ENCODE measurements around the gene AAGAB.
"Not testable (repeated sequence)": the region's sequence is repeated elsewhere in the genome, so short reads cannot be mapped to it uniquely, and the experiment has no call there.

The AAGAB gene

DNA sequence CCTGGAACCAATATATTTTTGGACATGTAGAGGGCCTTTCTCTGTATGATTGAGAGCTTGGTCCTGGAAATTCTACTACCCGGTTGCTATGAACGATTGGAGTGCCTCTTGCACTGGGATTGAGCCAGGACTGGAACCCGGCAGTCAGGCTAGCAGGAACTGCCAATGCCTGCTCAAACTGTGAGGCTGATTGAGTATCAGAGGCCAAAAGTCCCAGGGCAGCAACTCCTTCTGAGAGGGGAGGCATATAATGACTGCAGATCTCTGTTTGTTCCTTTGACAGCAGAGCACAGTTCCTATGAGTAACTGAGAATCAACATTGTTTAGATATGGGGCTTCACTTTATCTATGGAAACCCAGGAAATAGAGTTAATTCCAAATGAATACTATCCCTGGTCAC, 13.0 kb upstream of the AAGAB start:
- H3K4me3 Mint-ChIP-seq = no peak overlapping the region
- peaks cover 4% of the 10 kb centered on the region for H3K27me3 Mint-ChIP-seq
- ATAC-seq (no peak), DNase-seq (no peak)
- no peaks in the 10 kb centered on the region for H3K9me3 Mint-ChIP-seq
- H3K36me3 Mint-ChIP-seq (ENCODE audit: low read depth) = no peaks in the 10 kb centered on the region
- H3K4me1 Mint-ChIP-seq = no peaks in the 10 kb centered on the region
- no peak overlapping the region for H3K27ac Mint-ChIP-seq

DNA sequence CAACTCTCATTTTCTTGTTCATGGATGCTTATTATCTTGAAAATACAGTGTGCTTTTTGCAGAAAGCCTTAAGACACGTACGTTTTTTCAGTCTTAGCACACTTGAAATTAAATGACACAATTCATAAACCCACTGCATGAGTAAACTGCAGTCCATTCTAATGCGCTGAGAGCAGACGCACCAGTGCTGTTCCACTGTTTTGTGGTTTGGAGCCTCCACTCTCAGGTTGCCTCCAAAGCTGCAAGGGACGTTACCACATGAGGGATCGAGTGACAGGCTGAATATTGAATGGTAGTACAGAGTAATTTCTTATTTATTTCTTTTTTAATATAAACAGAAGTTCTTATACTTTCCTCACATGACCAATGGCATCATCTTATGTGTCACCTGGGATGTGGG, 12.4 kb upstream of the AAGAB start:
- no peaks in the 10 kb centered on the region for H3K9me3 Mint-ChIP-seq

DNA sequence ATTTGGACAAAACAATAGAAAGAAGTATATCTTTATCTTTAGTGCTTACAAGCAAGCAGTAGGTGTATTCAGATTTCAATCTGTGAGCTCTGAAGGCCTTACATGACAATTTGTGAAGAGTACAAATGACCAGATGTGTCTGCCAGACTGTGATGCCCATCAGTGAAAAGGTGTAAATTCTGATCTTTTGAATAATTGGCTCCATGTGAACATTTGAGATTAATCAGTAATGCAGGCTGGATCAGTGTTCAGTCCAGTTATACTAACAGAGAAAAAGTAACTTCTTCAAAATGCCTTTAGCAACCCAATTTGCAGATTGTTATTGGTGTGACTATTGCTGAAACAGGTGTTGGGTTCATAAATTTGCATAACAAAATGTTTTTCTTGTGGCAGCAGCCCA, 5.3 kb upstream of the AAGAB start:
- Mint-ChIP-seq H3K27me3 (peaks cover 3% of the 10 kb centered on the region), H3K27ac (no peak overlapping the region), H3K4me3 (no peak overlapping the region), H3K9me3 (no peaks in the 10 kb centered on the region), H3K36me3 (ENCODE audit: low read depth) (peaks cover 2% of the 10 kb centered on the region), H3K4me1 (peaks cover 10% of the 10 kb centered on the region)
- no peak for DNase-seq
- ATAC-seq = no peak

More for the DNA sequence above, 12.4 kb upstream of the AAGAB start:
- Mint-ChIP-seq H3K4me1 (no peaks in the 10 kb centered on the region), H3K27me3 (peaks cover 4% of the 10 kb centered on the region), H3K27ac (no peak overlapping the region), H3K36me3 (ENCODE audit: low read depth) (no peaks in the 10 kb centered on the region), H3K4me3 (no peak overlapping the region)
- no peak for DNase-seq
- ATAC-seq = no peak

DNA sequence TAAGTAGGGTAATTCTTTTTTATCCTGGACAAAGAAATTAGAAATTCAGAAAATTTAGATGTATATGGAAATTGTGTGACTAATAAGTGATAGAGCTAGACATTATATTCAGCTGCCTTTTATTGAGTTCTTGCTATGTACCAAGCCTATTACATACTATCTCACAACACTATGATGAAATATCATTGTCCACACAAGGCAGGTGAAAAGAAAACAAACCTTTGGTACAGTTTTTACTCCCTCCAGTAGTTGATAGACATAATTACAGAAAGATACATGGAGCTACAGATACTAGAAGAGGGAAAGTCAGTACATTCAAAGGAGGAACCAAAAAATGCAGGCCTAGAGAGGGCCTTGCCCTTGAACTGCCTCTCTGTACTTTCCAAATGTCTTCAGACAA, 4.9 kb upstream of the AAGAB start:
- Mint-ChIP-seq H3K36me3 (ENCODE audit: low read depth) (peaks cover 2% of the 10 kb centered on the region), H3K4me3 (no peak overlapping the region), H3K9me3 (no peaks in the 10 kb centered on the region), H3K27me3 (peaks cover 3% of the 10 kb centered on the region), H3K4me1 (peaks cover 13% of the 10 kb centered on the region), H3K27ac (no peak overlapping the region)
- DNase-seq (no peak), ATAC-seq (no peak)

DNA sequence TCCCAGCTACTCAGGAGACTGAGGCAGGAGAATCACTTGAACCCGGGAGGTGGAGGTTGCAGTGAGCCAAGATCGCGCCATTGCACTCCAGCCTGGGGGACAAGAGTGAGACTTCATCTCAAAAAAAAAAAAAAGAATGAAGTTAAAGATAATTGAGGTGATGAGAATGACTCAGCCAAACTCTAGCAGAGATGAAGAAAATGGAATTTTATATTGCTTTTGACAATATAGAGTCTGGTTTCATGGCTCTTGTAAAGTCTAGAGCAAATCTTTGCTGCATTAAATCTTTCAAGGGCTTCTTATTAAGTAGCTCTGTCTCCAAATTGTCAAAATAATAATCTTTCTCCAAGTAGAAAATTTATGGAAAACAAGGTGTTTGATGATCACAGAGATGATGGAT, 4.0 kb upstream of the AAGAB start:
- not testable (repeated sequence) for H3K27me3 Mint-ChIP-seq; H3K4me3 Mint-ChIP-seq; ATAC-seq; DNase-seq; H3K9me3 Mint-ChIP-seq; H3K36me3 Mint-ChIP-seq (ENCODE audit: low read depth); H3K27ac Mint-ChIP-seq
- H3K4me1 Mint-ChIP-seq = peaks cover 14% of the 10 kb centered on the region

DNA sequence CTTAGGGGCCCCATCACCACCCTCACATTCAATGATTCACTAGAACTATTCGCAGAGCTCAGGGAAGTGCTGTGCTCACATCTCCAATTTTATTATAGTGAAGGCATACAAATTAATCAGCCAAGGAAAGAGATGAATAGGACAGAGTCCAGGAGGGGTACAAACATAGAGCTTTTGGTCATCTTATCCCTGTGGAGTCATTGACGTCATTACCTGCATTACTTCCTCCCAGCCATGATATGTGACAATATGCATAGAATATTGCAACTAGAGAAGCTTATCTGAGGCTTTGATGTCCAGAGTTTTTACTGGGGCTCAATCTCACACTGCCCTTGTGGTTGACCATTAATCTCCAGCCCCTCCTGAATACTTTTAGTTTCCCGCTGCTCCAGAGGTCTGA, 1.6 kb upstream of the AAGAB start:
- H3K9me3 Mint-ChIP-seq = no peaks in the 10 kb centered on the region

DNA sequence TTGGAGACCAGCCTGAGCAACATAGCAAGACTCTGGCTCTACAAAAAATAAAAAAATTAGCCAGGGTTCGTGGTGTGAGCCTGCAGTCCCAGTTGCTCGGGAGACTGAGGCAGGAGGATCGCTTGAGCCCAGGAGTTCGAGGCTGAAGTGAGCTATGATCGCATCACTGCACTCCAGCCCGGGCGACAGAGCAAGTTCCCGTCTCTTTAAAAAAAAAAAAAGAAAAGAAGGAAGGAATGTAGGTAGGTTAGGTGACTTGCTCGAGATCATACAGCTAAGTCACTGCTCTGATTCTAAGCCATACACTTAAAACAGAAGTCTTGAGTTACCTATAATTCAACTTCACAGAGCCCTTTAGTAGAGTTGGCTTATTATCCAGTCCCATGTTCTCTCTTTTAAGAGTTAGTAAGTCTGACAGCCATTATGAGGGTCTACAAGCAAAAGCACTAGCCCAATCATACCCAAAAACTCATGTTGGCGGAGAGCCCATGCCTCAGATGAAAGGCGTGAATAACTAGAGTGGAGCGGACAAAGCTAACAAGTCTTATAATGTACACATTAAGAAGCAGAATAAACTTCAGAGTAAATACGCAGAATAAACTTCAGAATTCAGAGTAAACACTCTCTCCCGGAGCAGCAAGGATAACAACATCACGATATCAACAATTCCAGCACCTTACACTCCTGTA, 768 bp downstream of the AAGAB start:
- no peak for DNase-seq
- Mint-ChIP-seq H3K36me3 (ENCODE audit: low read depth) (peaks cover 8% of the 10 kb centered on the region), H3K27me3 (peaks cover 3% of the 10 kb centered on the region), H3K27ac (peak overlapping the region; percentile 94), H3K4me1 (peaks cover 41% of the 10 kb centered on the region), H3K9me3 (no peaks in the 10 kb centered on the region), H3K4me3 (peak overlapping the region; percentile 96)
- no peak for ATAC-seq

More for the DNA sequence above, 1.6 kb upstream of the AAGAB start:
- Mint-ChIP-seq H3K4me1 (peaks cover 35% of the 10 kb centered on the region), H3K36me3 (ENCODE audit: low read depth) (peaks cover 4% of the 10 kb centered on the region), H3K27ac (peak overlapping the region; percentile 41), H3K4me3 (peak overlapping the region; percentile 96), H3K27me3 (peaks cover 3% of the 10 kb centered on the region)
- DNase-seq (no peak), ATAC-seq (no peak)

DNA sequence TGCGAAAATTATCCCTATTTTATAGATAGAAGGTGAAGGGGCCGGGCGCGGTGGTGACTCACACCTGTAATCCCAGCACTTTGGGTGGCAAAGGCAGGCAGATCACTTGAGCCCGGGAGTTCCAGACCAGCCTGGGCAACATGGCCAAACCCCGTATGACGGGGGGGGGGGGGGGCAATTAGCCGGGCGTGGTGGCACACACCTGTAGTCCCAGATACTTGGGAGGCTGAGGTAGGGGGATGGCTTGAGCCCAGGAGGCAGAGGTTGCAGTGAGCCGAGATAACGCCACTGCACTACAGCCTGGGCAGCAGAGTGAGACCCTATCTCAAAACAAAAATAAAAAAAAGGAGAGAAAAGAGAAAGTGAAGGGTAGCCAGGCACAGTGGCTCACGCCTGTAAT, 1.4 kb downstream of the AAGAB start:
- Mint-ChIP-seq H3K4me1 (peaks cover 46% of the 10 kb centered on the region), H3K36me3 (ENCODE audit: low read depth) (peaks cover 9% of the 10 kb centered on the region), H3K27me3 (peaks cover 3% of the 10 kb centered on the region), H3K4me3 (peak overlapping the region; percentile 96), H3K9me3 (no peaks in the 10 kb centered on the region), H3K27ac (no peak overlapping the region)
- ATAC-seq (no peak), DNase-seq (no peak)

DNA sequence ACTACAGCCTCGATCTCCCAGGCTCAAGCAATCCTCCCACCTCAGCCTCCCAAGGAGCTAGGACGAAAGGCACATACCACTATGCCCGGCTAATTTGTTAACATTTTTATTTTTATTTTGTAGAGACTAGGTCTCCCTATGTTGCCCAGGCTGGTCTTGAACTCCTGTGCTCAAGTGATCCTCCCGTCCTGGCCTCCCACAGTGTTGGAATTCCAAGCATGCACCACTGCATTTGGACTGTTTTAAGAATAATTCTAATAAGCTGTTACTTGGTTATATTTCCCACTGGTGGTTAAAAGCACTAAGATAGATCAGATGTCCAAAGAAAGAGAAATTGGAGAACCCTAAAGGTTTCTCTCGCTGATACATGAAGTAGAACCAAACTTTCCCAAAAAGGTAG, 3.1 kb downstream of the AAGAB start:
- H3K27ac Mint-ChIP-seq = no peak overlapping the region

DNA sequence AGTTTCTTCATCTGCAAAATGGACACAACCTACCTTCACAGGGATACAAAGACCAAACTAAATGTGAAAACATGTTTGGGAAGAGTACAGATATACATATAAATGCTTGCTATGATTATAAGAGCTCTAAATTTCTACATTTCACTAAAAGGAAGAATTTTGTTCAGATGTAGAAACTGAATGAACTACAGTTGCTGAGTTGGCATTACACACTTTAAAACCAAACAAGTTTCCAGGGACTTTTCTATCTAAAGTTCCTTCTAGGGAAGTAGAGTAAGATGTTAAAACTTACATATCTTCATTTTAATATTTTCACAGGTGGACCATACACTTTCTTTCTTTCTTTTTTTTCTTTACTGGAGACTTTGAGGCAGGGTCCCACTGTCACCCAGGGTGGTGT, 4.6 kb downstream of the AAGAB start:
- Mint-ChIP-seq H3K36me3 (ENCODE audit: low read depth) (peaks cover 36% of the 10 kb centered on the region), H3K27me3 (no peaks in the 10 kb centered on the region), H3K27ac (no peak overlapping the region), H3K4me1 (peaks cover 57% of the 10 kb centered on the region), H3K4me3 (no peak overlapping the region), H3K9me3 (peaks cover 4% of the 10 kb centered on the region)
- DNase-seq (no peak), ATAC-seq (no peak)

More for the DNA sequence above, 3.1 kb downstream of the AAGAB start:
- DNase-seq = no peak
- Mint-ChIP-seq H3K36me3 (ENCODE audit: low read depth) (peaks cover 25% of the 10 kb centered on the region), H3K27me3 (peaks cover 3% of the 10 kb centered on the region), H3K4me1 (peaks cover 59% of the 10 kb centered on the region), H3K4me3 (no peak overlapping the region), H3K9me3 (peaks cover 4% of the 10 kb centered on the region)
- no peak for ATAC-seq

DNA sequence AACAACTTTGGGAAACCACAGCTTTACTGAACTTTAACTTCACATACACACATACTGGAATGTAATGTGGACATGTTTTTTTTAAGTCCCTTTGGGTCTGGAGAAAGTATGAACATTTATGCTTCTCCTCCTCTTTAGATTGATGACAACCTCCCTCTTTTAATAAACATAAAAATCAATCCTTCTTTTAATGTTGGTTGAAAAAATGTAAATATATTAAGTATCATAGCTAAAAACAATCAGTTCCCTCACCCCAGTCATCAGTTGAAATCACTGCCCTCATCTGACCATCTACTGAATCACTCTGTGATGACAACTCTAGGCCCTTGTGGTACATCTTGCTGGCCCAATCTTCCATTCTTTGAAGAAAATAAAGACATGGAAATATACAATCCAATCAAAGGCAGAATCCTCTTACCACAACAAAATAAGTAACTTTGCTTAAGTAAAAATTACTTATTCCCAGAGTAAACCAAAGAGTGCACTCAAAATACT, 6.4 kb downstream of the AAGAB start:
- no peak for ATAC-seq
- DNase-seq = no peak
- H3K4me3 Mint-ChIP-seq = no peak overlapping the region
- peaks cover 56% of the 10 kb centered on the region for H3K4me1 Mint-ChIP-seq
- peaks cover 4% of the 10 kb centered on the region for H3K9me3 Mint-ChIP-seq
- H3K27me3 Mint-ChIP-seq = no peaks in the 10 kb centered on the region
- no peak overlapping the region for H3K27ac Mint-ChIP-seq
- peaks cover 40% of the 10 kb centered on the region for H3K36me3 Mint-ChIP-seq (ENCODE audit: low read depth)

DNA sequence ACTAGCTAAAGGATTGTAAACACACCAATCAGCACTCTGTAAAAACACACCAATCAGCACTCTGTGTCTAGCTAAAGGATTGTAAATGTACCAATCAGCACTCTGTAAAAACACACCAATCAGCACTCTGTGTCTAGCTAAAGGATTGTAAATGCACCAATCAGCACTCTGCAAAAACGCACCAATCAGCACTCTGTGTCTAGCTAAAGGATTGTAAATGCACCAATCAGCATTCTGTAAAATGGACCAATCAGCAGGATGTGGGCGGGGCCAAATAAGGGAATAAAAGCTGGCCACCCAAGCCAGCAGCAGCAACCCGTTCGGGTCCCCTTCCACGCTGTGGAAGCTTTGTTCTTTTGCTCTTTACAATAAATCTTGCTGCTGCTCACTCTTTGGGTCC, 7.9 kb downstream of the AAGAB start:
- not testable (repeated sequence) for DNase-seq, H3K4me3 Mint-ChIP-seq, ATAC-seq, H3K9me3 Mint-ChIP-seq, H3K27me3 Mint-ChIP-seq, H3K27ac Mint-ChIP-seq
- Mint-ChIP-seq H3K36me3 (ENCODE audit: low read depth) (peaks cover 48% of the 10 kb centered on the region), H3K4me1 (peaks cover 54% of the 10 kb centered on the region)

DNA sequence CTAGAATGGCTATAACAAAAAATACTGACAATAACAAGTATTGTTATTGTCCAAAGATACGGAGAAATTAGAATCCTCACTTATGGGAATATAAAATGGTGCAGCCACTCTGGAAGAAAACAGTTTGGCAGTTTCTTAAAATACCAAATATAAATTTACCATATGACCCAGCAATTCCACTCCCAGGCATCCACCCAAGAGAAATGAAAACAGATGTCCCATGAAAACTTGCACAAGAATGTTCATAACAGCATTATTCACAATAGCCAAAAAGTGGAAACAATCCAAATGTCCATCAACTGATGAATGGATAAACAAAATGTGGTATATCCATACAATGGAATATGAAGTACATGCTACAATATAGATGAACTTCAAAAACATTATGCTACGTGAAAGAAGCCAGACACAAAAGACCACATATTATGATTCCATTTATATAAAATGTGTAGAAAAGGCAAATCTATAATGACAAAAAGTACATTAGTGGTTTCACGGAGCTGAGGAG, 9.4 kb downstream of the AAGAB start:
- no peak overlapping the region for H3K4me3 Mint-ChIP-seq
- DNase-seq (no peak), ATAC-seq (no peak)
- peaks cover 47% of the 10 kb centered on the region for H3K36me3 Mint-ChIP-seq (ENCODE audit: low read depth)
- H3K4me1 Mint-ChIP-seq = peaks cover 65% of the 10 kb centered on the region
- no peak overlapping the region for H3K27ac Mint-ChIP-seq
- peaks cover 4% of the 10 kb centered on the region for H3K9me3 Mint-ChIP-seq
- H3K27me3 Mint-ChIP-seq = no peaks in the 10 kb centered on the region

DNA sequence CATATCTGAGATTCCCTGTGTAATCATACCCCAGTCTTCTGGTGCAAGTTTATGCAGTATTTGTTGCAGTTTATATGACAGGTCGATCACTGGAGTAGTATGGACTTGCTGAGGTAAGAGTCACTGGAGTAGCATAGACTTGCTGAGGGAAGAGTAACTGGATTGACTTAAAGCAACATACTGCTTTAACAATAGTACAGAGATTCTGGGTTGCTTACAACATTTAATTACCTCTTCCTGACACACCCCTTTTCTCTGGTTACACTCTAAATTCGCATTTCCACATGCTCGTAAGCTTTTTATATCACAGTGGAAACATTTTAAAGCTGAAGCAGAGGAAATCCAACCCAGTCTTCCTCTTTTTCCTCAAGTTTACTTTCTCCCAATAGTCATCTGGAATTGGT, 11.8 kb downstream of the AAGAB start:
- ATAC-seq (peak; percentile 67), DNase-seq (no peak)
- peaks cover 4% of the 10 kb centered on the region for H3K9me3 Mint-ChIP-seq
- peaks cover 63% of the 10 kb centered on the region for H3K4me1 Mint-ChIP-seq
- H3K27ac Mint-ChIP-seq = no peak overlapping the region
- H3K4me3 Mint-ChIP-seq = no peak overlapping the region
- H3K27me3 Mint-ChIP-seq = no peaks in the 10 kb centered on the region
- H3K36me3 Mint-ChIP-seq (ENCODE audit: low read depth) = peaks cover 41% of the 10 kb centered on the region

DNA sequence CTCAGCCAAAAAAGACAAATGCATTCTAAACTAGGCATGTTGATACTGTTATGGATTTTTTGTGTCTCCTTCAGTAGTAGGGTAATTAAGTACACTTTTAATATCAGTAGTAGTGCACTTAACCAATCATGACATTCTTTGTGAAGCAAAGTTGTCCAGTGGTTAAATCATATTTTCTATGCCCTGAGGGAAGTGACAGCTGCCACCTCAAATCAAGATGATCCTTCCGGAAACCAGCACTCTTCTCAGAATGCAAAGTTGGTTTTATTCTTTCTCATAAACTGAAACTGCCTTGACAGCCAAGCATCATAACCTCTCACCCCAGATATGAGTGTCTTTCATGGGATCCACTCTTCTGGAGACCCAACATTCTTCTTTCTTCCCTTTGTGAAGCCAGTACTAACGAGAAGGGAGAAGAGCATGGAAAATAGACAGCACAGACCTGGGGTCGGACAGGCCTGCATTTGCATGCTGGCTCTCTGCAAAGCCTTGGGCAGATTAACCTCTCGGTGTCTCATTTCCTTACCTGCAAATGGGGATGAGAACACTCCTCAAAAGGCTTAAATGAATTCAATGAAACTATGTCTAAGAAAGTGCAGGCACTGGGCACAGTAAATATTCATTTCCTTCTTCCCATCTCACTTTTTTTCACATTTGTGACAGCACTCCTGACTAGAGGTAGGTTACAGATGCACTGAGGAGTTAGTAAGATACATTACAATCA, 13.2 kb downstream of the AAGAB start:
- Mint-ChIP-seq H3K4me1 (peaks cover 54% of the 10 kb centered on the region), H3K27ac (peak overlapping the region; percentile 64), H3K4me3 (peak overlapping the region; percentile 32), H3K27me3 (no peaks in the 10 kb centered on the region), H3K9me3 (no peaks in the 10 kb centered on the region), H3K36me3 (ENCODE audit: low read depth) (peaks cover 28% of the 10 kb centered on the region)
- ATAC-seq = peak; percentile 84
- DNase-seq = no peak
